Small intestine (tissue), 7 donors: ENCODE measurements around the gene EXOSC7. TPM values are rescaled to one million over a fixed set of nuclear protein-coding genes. Genes with fewer than 3 reads are reported as not detected.

Experiments used
- DNase-seq, 2 donors: peaks; one replicate each; pipeline versions ENCODE4 v3.0.0 to v3.0.0-alpha.2; 2013
- FAIRE-seq: peaks from 2 replicates; lab custom pipeline; 2012; peaks lifted over from hg19 to GRCh38; lab: Jason Lieb, UNC
- H3K27ac ChIP-seq, 3 donors: one replicate each; pipeline ENCODE4 v1.5.1; 2013; ENCODE audit warnings: low read length in 2 of 3, mild to moderate bottlenecking in 2 of 3, control low read depth in 1 of 3, inconsistent platforms in 1 of 3, low read depth in 1 of 3, moderate library complexity in 1 of 3
- H3K27me3 ChIP-seq, 3 donors: one replicate each; pipeline ENCODE4 v1.6.1; 2013; ENCODE audit warnings: low read length in 3 of 3, inconsistent platforms in 1 of 3; ENCODE audit not compliant: control insufficient read depth in 3 of 3, insufficient read depth in 3 of 3
- H3K36me3 ChIP-seq, 3 donors: one replicate each; pipeline ENCODE4 v1.6.1; 2013; ENCODE audit warnings: low read length in 3 of 3, inconsistent platforms in 1 of 3, low read depth in 1 of 3, mild to moderate bottlenecking in 1 of 3, moderate library complexity in 1 of 3; ENCODE audit not compliant: control insufficient read depth in 3 of 3, insufficient read depth in 2 of 3
- H3K4me1 ChIP-seq, 3 donors: one replicate each; pipeline ENCODE4 v1.6.1; 2013; ENCODE audit warnings: low read length in 2 of 3, inconsistent platforms in 1 of 3, low read depth in 1 of 3, mild to moderate bottlenecking in 1 of 3, moderate library complexity in 1 of 3; ENCODE audit not compliant: control insufficient read depth in 3 of 3, insufficient read depth in 2 of 3
- H3K4me3 ChIP-seq, 3 donors: one replicate each; pipeline ENCODE4 v1.5.1; 2013; ENCODE audit warnings: low read length in 3 of 3, control low read depth in 1 of 3, inconsistent platforms in 1 of 3, low read depth in 1 of 3, mild to moderate bottlenecking in 1 of 3, moderate library complexity in 1 of 3
- H3K9me3 ChIP-seq, 2 donors: one replicate each; pipeline ENCODE4 v1.6.1; 2013; ENCODE audit warnings: low read depth in 1 of 2, low read length in 1 of 2; ENCODE audit not compliant: control insufficient read depth in 2 of 2, insufficient read depth in 1 of 2
- WGBS, 3 donors: extraction: QIAGEN DNeasy Blood & Tissue Kit; methylation state at CpG; one replicate each; pipeline ENCODE4 v1.1.7; 2013; 5-methylcytosine and 5-hydroxymethylcytosine counted together
- polyA plus RNA-seq, 4 donors: library from polyadenylated mRNA; stranded (reverse) in 3 of 4; unstranded in 1 of 4; fragments of 200-250 nt in 3 of 4; fragments of 120-200 nt in 1 of 4; gene quantifications; one replicate each; pipeline versions ENCODE4 v1.2.1 to v1.2.3, GENCODE V29; 2013
- donor health status: healthy with polysubstance abuse.
- donor health status: control.
- donor health status: control.
- donor health status: Bipolar disorder and iron deficiency.
- donor health status: healthy.

Gene EXOSC7
- polyA plus RNA-seq, 4 donors: 21.9 to 39.4 (median 30.4) TPM

GRCh38 chr3:45010811-45011333 is 34.8 kb downstream of the EXOSC7 start:
- no peaks in the 10 kb centered on the region for H3K27me3 ChIP-seq
- H3K4me1 ChIP-seq: no peaks in the 10 kb centered on the region
- peak overlapping the region in 1 of 3 donors; percentile 67 for H3K27ac ChIP-seq
- H3K4me3 ChIP-seq: no peak overlapping the region
- peaks cover 0 to 54% (median 4%) of the 10 kb centered on the region in 3 donors for H3K36me3 ChIP-seq
- no peaks in the 10 kb centered on the region for H3K9me3 ChIP-seq
- no peak for FAIRE-seq
- no peak for DNase-seq
- WGBS, 3 donors: 75 to 91% (median 79%) methylated on average over 3 of the region's 3 CpGs

GRCh38 chr3:45011756-45012508 is 35.9 kb downstream of the EXOSC7 start:
- FAIRE-seq (no peak), DNase-seq (no peak)
- no peaks in the 10 kb centered on the region for H3K9me3 ChIP-seq
- peaks cover 0 to 51% (median 4%) of the 10 kb centered on the region in 3 donors for H3K36me3 ChIP-seq
- 41 to 62% (median 59%) methylated on average over 7 of the region's 7 CpGs for WGBS, 3 donors
- peak overlapping the region in 1 of 3 donors; percentile 67 for H3K27ac ChIP-seq
- H3K4me1 ChIP-seq: no peaks in the 10 kb centered on the region
- no peaks in the 10 kb centered on the region for H3K27me3 ChIP-seq
- no peak overlapping the region for H3K4me3 ChIP-seq

DNA sequence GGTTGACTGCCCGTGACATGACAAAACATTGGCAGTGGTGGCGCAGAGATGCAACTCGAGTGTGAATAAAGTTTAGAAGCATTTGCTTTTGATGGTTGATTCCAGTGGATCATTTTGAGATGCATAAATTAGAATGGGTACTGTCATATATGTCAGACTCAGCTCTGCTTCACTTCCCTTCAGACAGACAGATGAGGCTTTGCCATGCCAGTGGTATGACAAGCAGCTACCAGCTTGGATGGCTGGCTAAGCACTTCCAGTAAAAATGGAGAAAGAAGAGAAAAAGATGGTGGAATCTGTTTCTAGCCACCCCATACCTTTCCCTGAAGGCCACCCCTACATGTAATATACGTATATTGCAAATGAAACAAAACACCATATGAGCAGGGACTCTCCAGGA is 36.5 kb downstream of the EXOSC7 start:
- H3K9me3 ChIP-seq: no peaks in the 10 kb centered on the region
- H3K4me3 ChIP-seq: no peak overlapping the region
- 90 to 99% (median 97%) methylated on average over 4 of the region's 4 CpGs for WGBS, 3 donors
- no peaks in the 10 kb centered on the region for H3K27me3 ChIP-seq
- peak overlapping the region in 1 of 3 donors; percentile 67 for H3K27ac ChIP-seq
- H3K36me3 ChIP-seq: peaks cover 0 to 47% (median 4%) of the 10 kb centered on the region in 3 donors
- FAIRE-seq: no peak
- no peak for DNase-seq
- H3K4me1 ChIP-seq: no peaks in the 10 kb centered on the region

GRCh38 chr3:45016916-45017315 is 40.9 kb downstream of the EXOSC7 start:
- DNase-seq: no peak
- WGBS, 3 donors: 77 to 90% (median 89%) methylated on average over 2 of the region's 2 CpGs
- FAIRE-seq: no peak

DNA sequence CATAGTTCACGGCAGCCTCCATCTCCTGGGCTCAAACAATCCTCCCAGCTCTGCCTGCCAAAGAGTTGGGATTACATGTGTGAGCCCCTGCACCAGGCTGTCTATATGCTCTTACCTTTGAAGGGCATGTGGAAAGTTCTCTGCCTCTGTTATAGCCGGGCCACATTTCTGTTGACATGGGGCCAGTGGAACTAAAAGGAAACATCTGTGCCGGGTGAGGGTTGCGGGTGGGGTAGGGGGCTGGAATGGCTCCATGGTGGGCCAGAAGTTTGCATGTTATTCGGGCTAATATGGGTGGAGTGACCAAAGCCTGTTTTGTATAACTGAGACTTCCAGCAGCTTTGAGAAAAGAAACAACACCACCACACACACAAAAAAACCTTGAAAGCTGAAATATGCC is 41.8 kb downstream of the EXOSC7 start:
- WGBS, 3 donors: 69 to 92% (median 78%) methylated on average over 5 of the region's 5 CpGs
- Histone ChIP-seq H3K27me3 (no peaks in the 10 kb centered on the region), H3K4me1 (no peaks in the 10 kb centered on the region), H3K9me3 (no peaks in the 10 kb centered on the region), H3K27ac (no peak overlapping the region), H3K36me3 (peaks cover 0 to 17% (median 0%) of the 10 kb centered on the region in 3 donors), H3K4me3 (no peak overlapping the region)
- DNase-seq (no peak), FAIRE-seq (no peak)

More at GRCh38 chr3:45016916-45017315, 40.9 kb downstream of the EXOSC7 start:
- no peak overlapping the region for H3K27ac ChIP-seq
- H3K27me3 ChIP-seq: no peaks in the 10 kb centered on the region
- H3K36me3 ChIP-seq: peaks cover 0 to 22% (median 0%) of the 10 kb centered on the region in 3 donors
- no peaks in the 10 kb centered on the region for H3K4me1 ChIP-seq
- no peaks in the 10 kb centered on the region for H3K9me3 ChIP-seq
- H3K4me3 ChIP-seq: no peak overlapping the region

DNA sequence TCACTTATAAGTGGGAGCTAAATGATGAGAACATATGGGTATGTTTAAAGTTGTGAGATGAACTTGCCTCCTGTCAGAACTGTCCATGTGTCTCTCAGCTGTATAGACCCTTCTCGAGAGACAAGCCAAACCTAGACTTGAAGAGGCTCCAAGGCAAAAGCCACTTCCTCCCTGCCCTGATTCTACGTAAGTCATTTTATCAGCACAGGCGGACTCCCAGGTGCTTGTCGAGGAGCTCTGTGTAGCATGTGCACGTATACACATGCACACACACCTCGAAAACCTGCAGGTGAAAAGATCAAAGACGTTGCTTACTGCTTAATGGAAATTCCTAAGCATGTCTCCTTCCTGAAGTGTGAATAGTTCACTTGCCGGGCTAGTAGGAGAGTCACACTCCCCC is 44.5 kb downstream of the EXOSC7 start:
- FAIRE-seq: no peak
- H3K27ac ChIP-seq: no peak overlapping the region

DNA sequence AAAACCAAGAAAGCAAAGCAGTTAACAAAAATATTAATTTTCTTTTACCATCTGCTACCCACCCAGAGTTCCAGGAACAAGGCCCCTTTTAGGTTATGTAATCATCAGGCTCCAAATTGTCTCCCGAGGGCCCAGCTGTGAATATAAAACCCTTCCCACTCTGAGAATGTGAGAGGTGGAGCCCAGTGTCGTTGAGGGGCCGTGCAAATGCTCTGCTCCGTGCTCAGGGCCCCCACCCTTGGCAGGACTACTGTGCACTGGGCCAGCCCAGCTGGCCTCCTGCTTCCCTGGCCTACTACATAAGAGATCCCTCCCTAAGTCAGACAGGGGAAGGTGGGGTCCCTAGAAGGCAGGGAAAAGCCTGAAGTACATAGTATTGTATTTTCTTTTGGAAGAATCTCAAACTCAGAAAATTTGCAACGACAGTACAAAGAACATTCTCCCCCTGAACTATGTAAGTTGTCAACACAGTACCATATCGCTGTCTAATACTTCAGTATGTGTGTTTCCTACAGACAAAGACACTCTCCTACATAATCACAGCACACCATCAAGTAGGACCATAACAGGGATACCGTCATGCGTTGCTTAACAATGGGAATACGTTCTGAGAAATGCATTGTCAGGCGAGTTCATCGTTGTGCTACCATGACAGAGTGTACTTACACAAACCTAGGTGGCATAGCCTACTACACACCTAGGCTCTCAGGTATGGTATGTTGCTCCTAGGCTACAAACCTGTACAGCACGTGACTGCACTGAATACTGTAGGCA is 45.7 kb downstream of the EXOSC7 start:
- no peaks in the 10 kb centered on the region for H3K9me3 ChIP-seq
- no peak for FAIRE-seq
- no peak for DNase-seq
- H3K4me1 ChIP-seq: no peaks in the 10 kb centered on the region
- WGBS, 3 donors: 69 to 74% (median 71%) methylated on average over 12 of the region's 12 CpGs
- H3K36me3 ChIP-seq: peaks cover 0 to 4% (median 0%) of the 10 kb centered on the region in 3 donors
- no peak overlapping the region for H3K4me3 ChIP-seq
- H3K27me3 ChIP-seq: peaks cover 0 to 3% (median 0%) of the 10 kb centered on the region in 3 donors
- H3K27ac ChIP-seq: no peak overlapping the region

More for the DNA sequence above, 44.5 kb downstream of the EXOSC7 start:
- H3K9me3 ChIP-seq: no peaks in the 10 kb centered on the region
- H3K27me3 ChIP-seq: no peaks in the 10 kb centered on the region
- H3K36me3 ChIP-seq: peaks cover 0 to 4% (median 0%) of the 10 kb centered on the region in 3 donors
- H3K4me3 ChIP-seq: no peak overlapping the region
- WGBS, 3 donors: 66 to 73% (median 73%) methylated on average over 8 of the region's 8 CpGs
- H3K4me1 ChIP-seq: no peaks in the 10 kb centered on the region
- DNase-seq: no peak

DNA sequence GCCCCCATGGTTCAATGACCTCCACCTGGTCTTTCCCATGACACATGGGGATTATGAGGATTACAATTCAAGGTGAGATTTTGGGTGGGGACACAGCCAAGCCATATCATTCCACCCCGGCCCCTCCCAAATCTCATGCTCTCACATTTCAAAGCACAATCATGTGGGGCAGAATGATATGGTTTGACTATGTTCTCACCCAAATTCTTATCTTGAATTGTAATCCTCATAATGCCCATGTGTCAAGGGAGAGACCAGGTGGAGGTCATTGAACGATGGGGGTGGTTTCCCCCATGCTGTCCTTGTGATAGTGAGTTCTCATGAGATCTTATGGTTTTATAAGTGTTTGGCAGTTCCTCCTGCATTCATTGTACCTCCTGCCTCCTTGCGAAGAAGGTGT is 47.6 kb downstream of the EXOSC7 start:
- FAIRE-seq (no peak), DNase-seq (no peak)
- Histone ChIP-seq H3K4me1 (peaks cover 0 to 4% (median 0%) of the 10 kb centered on the region in 3 donors), H3K4me3 (no peak overlapping the region), H3K27ac (no peak overlapping the region), H3K36me3 (peaks cover 0 to 3% (median 0%) of the 10 kb centered on the region in 3 donors), H3K9me3 (no peaks in the 10 kb centered on the region), H3K27me3 (peaks cover 0 to 3% (median 0%) of the 10 kb centered on the region in 3 donors)
- 53 to 74% (median 65%) methylated on average over 3 of the region's 3 CpGs for WGBS, 3 donors
